ENCODE measurements around the gene MDN1. TPM values are rescaled to one million over a fixed set of nuclear protein-coding genes. Genes with fewer than 3 reads are reported as not detected.
"Not testable (repeated sequence)": the region's sequence is repeated elsewhere in the genome, so short reads cannot be mapped to it uniquely, and the experiment has no call there.

The MDN1 gene
- total RNA-seq, 1 donor from 2014 or later = 58.9 TPM

DNA sequence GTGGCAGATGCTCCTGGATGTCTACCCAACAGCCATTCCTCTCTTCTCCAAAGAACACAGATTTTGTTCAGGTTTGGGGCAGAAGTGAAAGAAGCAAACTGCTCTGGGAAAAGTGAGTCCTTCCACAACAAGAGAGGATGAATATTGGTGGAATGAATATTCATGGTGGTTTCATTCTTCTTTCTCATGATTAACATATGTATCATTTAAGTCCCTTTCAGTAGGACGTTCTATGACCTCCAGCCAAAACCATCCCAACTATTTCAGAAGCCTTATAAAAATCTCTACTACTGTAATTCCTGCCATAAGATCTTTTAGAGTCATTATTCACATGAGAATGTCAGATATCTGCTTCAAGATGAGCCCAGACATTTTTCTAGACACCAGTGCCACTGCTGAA is 44.4 kb downstream of the MDN1 start:
- intact Hi-C loops (cut with micrococcal nuclease) = no loop called here

DNA sequence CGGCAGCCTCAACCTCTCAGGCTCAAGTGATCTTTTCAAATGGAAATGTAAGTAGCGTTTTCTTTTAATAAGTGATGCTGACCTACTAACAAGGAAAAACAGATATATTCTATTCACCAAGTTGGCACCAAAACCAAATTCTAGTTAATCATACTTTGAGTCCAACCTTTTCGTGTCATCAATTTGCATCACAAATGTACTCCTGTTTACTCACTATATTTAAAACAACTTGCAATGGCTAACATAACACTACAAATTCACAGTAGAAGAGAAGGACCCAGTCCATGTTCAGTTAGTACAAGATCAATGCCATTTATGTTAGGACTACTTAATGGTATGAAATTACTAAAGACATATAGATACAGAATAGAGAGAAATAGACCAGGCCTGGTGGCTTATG is 50.0 kb downstream of the MDN1 start:
- intact Hi-C loops (cut with micrococcal nuclease) = no loop called here

DNA sequence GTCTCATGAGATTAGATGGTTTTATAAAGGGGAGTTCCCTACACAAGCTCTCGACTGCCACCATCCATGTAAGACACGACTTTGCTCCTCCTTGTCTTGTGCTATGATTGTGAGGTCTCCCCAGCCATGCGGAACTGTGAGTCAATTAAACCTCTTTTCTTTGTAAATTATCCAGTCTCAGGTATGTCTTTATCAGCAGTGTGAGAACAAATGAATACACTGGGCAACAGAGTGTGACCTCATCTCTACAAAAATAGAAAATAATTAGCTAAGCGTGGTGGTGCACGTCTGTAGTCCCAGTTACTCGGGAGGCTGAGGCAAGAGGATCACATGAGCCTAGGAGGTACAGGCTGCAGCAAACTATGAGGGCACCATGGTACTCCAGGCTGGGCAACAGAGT is 51.3 kb downstream of the MDN1 start:
- intact Hi-C loops (cut with micrococcal nuclease) = no loop called here

DNA sequence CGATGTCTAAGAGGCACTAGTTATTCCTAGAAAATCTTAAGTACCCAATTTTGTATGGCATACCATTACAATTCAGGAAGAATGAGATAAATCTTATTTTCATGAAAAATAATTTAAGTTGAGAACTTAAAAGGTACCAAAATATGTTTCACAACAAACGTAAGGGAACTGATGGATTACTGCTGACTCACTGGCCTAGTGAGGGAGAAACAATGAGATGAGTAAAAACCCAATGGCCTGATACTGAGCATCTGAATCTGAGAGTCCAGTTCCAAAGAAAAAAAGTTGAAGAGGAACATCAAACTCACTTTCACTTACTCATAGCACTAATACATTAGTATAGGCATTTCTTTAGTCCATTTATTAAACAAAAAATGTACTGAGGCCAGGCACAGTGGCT is 56.0 kb downstream of the MDN1 start:
- intact Hi-C loops (cut with micrococcal nuclease) = no loop called here

DNA sequence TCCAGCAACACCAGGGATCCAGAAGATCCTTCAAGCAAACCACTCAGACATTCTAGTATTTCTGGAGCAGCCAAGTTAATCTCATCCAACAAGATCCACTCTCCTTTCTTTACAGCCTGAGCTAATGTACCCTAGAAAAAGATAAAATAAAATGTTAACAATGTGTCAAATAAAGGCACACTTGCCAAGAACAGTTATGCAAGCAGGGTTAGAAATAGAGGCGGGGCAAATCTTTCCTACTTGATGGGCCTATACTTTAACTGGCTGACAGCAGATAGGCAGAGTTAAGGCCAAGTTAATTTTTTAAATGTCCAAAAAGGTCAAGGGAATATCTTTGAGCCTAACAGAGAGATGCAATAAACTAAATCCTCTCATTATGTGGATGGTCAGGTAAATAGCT is 60.8 kb downstream of the MDN1 start:
- intact Hi-C loops (cut with micrococcal nuclease) = no loop called here

DNA sequence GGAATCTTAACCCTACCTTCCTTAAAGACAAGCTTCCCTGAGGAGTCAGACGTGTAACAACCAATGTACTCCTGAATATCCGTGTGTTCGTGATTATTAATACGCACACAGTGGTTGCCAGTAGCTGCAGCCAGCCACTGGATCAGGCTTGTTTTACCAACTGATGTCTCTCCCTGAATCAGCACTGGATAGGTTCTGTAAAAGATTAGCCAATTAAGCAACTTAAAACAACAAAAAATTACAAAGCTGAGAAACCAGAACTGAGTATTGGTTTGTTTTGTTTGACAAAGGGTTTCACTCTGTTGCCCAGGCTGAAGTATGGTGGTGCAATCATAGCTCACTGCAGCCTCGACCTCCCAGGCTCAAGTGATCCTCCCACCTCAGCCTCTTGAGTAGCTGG is 69.3 kb downstream of the MDN1 start:
- intact Hi-C loops (cut with micrococcal nuclease) = no loop called here

DNA sequence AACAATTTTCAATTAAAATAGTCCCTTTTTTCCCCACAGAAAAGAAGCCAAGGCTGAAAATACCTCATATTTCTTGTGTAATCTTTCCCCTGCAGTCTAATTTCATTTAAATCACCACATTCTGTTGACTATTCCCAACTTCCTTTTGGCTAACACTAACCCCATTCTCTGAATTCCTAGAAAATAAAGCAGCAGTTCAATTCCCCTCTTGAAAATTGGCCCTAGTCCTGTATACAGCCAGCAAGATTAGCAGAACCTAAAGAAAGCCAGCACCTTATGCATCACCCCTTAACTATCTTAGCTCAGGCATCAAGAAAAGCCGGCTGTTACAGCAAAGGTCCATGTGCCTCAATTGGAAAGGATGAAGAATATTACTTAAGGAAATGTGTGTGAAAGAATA is 69.7 kb downstream of the MDN1 start:
- intact Hi-C loops (cut with micrococcal nuclease) = no loop called here

DNA sequence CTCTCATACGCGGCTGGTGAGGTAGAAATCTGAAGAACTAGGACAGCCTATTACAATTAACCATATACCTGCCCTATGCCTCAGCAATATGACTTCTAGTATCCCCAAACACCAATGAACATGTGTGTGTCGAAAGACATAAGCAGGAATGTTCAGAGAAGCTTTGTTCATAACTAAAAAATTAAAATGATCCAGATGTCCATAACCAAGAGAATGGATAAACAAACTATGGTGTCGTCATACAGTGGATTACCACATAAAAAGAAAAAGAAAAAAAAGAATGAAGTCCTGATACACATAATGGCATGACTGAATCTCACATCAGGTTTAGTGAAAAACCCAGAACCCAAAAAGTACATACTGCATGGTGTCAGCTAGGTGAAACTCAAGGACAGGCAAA is 73.9 kb downstream of the MDN1 start:
- intact Hi-C loops (cut with micrococcal nuclease) = no loop called here

DNA sequence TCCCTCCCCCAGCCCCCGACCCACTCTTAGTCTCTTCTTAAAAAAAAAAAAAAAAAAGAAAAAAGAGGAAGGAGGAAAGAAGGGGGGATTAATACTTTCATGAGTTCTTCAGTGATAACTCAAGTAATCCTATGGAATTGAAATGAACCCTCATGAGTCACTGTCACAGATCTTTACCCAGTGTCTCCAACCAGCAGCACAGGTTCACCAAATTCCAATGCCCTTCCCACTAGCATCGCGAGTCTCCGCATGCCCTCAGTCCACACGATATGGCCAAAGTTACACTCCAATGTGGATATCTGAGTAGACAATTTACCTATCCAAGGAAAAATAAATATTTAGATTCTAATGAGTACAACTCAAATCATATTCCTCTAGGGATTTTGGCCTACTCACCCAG is 74.5 kb downstream of the MDN1 start:
- intact Hi-C loops (cut with micrococcal nuclease) = no loop called here

DNA sequence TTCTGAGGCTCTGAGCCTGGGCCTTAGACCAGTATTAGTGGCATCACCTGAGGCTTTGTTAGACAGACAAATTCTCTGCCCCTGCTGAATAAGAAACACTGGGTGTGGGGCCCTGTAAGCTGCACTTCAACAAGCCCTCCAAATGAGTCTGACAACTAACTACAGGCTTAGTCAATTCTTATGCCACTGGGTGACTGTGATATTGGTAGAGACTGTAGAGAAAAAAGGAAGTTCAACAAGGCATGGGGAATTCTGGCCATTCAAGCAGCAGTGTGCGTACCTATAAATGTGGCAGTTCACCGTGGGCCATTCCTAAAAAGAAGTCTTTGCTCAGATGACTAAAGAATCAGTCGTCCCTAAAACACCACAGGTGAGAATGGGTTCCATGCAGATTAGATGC is 82.7 kb downstream of the MDN1 start:
- intact Hi-C loops (cut with micrococcal nuclease) = no loop called here

DNA sequence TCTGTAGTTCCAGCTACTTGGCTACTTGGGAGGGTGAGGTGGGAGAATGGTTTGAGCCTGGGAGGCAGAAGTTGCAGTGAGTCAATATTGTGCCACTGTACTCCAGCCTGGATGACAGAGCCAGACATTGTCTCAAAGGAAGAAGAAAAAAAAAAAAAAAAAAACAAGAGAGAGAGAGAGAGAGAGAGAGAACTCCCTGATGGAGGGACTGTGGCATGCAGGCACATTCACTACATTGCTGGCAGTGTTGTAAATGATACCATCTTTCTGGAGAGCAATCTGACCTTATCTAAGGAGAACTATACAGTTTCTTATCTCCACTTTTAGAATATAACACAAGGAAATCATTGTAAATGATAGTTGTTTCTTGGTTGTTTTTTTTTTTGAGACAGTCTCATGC is 85.1 kb downstream of the MDN1 start:
- intact Hi-C loops (cut with micrococcal nuclease) = no loop called here

DNA sequence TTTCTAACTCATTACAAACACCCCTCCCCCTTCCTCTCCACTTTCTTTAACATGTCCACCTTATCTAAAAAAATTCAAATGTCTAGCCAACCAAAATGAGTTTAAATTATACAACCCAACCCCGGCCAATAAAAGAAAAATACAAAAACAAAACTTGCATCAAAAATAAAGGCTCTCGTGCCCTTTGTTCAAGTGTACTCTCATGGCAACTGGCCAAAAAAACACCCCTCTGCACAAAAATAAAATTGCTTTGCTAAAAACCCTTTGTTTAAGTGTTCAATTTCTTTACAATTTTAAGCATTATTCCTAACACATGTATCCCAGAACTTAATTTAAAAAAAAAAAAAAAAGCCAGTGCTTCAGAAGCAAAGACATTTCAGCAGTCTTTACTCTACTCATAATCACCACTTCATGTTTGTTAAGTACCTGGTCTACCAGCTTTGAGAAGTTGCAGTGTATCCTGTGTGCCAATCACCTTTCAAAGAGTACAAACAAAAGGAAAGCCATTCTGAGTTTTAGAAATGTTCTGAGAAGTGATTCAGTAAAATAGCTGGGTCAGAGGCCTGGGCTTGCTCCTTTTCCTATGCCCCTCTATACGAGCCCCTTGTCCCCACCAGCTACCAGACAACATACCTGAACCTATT is 87.5 kb downstream of the MDN1 start:
- intact Hi-C loops (cut with micrococcal nuclease) = no loop called here

DNA sequence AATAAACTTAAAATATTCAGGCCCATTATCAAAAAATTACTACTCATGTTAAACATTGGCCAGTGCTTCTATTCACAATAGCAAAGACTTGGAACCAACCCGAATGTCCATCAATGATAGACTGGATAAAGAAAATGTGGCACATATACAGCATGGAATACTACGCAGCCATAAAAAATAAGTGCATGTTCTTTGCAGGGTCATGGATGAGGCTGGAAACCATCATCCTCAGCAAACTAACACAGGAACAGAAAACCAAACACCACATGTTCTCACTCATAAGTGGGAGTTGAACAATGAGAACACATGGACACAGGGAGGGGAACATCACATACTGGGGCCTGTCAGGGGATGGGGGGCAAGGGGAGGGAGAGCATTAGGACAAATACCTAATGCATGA is 88.3 kb downstream of the MDN1 start:
- intact Hi-C loops (cut with micrococcal nuclease) = not testable (repeated sequence)

DNA sequence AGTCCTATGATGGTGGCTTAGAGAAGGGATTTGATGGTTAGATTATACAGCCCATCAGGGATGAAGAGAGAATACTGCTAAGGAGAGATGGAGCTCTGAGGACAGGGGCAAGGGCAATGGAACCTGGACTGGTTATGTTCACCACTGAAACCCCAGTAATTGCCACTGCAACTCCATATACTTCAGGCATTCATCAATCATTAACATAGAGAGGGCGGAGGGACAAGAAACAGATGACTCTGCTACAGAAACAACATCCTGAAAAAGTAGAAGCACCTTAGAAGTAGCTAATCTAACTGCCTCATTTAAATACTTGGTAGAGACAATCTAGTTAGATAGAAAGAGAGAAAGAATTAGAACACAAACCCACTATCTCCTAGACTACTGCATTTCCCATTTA is 89.8 kb downstream of the MDN1 start:
- intact Hi-C loops (cut with micrococcal nuclease) = no loop called here

DNA sequence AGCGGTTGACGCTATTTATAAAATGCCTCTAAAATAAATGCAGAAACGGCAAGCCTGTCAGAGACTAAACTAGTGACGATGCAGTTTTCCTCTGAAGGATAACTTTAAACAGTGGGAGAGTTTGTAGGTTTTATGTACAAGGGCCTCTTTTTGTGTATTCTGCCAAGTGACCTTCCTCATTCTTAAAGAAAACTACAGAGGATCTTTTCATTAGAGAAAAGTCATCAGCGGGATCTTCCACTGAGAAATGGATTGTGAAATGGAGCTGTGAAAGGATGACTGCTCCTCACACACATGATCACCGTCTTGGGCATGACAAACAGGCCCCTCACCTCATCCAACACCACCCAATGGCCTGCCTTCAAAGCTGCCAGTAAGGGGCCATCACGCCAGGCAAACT is 92.1 kb downstream of the MDN1 start:
- intact Hi-C loops (cut with micrococcal nuclease) = no loop called here

DNA sequence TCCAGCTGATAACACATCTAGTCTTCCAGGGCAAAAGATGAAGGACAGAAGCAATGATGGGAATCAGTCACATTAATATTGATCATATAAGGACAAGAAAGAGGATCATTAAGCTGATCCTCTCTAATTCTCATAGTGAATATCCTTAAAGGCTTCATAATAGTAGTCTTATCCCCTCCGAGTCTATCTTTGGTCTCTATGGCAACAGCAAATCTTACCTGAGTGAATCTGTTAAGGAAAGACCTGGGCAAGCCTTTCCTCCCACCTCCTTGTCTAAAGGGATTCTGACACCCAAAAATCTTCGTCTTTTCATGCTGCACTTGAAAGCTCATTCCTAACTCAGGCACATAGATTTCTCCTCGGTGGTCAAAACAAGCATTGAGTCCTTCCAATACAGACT is 94.6 kb downstream of the MDN1 start:
- intact Hi-C loops (cut with micrococcal nuclease) = no loop called here

DNA sequence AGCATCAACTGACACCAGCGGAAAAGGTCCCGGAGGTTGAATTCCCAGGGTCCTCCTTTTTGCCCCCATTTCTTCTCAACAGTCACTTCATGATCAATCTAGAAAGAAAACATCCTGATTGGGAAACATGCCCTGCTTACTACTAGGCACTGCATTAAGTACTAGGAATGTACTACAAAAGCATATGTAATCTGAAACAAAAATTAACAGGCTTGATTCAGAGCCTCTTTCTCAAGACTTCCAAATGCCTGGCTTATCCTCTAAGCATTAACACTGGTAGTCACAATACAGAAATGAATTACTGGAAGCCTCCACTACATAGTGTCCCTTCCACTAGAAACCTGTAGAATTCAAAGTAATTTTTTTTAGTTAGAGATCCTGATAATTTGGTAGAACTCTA is 96.5 kb downstream of the MDN1 start:
- intact Hi-C loops (cut with micrococcal nuclease) = no loop called here

DNA sequence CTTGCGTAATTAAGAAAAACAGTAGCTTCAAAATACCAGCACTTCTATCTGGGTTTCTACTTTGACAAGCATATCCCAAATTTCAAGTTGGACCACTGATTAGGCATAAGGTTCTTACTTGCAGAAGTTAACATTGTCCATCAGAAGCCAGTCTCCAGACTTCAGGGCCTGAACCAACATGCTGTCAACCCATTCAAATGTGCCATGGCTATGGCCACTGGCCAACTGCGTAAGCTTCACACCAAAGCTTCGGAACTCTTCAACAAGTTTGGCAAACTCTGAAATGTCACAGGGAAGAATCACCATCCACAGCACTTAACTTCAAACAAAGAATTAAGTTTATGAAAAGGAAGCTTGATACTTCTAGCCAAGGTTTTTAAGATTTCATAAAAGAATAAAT is 103.1 kb downstream of the MDN1 start:
- intact Hi-C loops (cut with micrococcal nuclease) = no loop called here

DNA sequence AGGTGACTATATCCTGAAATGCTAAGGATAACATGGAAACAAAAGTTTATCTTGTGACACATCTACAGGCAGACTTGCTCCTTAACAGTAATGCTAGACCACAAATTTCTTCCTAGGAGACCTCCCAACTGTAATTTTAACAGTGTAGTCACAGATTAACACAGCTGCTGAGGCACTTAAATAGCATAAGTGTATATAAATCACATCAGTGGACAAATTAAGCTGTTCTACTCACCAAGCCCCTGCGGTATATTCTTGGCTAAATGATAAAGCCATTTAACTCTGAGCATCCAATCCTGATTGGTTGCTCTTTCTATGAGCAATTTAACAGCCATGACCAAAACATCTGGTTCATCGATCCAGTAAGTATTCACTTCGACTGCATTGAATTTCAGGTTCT is 107.8 kb downstream of the MDN1 start:
- intact Hi-C loops (cut with micrococcal nuclease) = no loop called here

DNA sequence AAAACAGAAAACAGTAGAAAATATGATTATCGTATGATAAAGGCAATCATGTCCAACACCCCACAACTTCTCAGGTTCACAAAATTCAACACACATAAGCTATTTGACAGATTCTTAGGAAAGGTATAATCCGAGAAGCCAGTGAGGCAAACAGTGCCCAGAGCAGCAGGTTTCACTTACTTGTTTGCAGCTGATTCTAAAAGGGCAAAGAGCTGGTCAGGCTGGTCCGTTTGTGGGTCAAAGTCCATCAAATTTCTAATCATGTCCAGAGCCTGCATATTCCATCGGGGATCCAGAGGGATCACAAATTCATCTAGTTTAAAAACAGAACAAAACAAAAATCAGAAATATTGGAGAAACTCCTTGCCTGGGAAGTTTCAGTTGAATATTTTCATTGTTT is 111.3 kb downstream of the MDN1 start:
- intact Hi-C loops (cut with micrococcal nuclease) = no loop called here

DNA sequence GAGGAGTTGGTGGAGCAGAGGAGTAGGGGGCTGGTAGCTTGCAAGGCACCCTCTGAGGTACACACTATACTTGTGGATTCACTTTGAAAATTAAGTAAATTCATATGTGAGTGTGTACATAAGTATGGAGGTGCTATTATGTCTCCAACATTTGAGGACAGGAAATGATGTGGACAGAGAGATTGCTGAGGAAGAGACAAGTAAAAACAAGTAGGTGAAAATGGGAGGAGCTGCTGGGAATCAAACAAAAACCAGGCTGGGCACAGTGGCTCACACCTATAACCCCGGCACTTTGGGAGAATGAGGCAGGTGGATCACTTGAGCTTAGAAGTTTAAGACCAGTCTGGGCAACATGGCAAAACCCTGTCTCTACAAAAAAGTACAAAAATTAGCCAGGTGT is 111.8 kb downstream of the MDN1 start:
- intact Hi-C loops (cut with micrococcal nuclease) = no loop called here

DNA sequence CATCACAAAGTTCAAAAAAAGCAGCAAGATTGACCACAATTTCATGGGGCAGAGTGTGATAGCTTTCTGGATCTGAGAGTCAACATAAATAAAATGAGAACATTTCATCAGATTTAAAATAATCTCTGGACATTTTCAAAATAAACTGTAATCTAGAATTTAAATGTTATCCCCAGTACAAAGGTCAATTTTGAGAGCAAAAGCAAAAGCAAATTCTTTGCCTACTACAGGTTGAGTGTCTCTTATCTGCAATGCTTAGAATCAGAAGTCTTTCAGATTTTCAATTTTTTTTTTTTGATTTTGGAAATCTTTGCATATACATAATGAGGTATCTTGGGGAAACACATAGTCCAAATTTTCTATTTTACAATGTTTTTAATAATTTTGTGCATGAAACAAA is 113.5 kb downstream of the MDN1 start:
- intact Hi-C loops (cut with micrococcal nuclease) = no loop called here

DNA sequence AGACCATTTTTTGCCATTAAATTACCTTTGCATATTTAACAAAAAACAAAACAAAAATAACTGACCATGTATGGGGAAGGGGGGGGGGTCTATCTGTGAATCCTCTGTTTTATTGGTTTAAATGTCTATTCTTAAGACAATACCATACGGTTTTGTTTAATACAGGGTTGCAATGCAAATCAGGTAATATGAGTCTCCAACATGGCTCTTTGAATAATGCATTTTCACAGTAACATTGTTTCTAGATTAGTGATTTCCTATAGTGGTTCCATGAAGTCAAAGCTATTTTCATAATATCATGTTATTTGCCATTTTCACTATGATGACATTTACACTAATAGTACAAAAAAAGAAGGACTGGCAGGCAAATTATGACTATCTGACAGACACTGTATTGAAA is 116.3 kb downstream of the MDN1 start:
- intact Hi-C loops (cut with micrococcal nuclease) = no loop called here

DNA sequence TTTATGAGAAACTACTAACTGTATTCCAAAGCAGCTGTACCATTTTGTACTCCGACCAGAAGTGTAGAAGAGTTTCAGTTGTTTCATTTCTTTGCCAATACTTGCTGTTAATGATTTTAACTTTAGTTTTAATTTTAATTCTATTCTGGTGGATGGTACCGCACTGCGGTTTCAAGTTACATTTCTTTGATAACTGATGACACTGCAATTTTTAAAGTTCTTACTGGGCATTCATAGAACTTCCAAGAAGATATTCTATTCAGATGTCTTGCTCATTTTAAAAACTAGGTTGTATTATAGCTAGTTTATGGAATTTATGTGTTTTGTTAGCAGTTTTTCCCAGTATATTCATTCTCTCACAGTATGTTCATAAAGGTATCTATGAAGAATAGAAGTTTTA is 117.2 kb downstream of the MDN1 start:
- intact Hi-C loops (cut with micrococcal nuclease) = no loop called here
